Pons (tissue), 1 donor: ENCODE measurements around the gene ZSCAN4.
A peak's percentile ranks its signal among the peaks of the same experiment; 100 is the strongest.

Experiments used
- DNase-seq: peaks from one replicate; pipeline ENCODE4 v3.0.0-alpha.2; 2016; ENCODE audit warnings: low spot score

Gene ZSCAN4

GRCh38 chr19:57668635-57669034 lies at the start of gene ZSCAN4:
Gene ZSCAN4 (plus strand): TSS chr19:57668935. CDS start chr19:57676146, 7,211 bp downstream.
- no peak for DNase-seq

GRCh38 chr19:57620673-57621348 lies 47.9 kb upstream of the ZSCAN4 start:
- no peak for DNase-seq

GRCh38 chr19:57623091-57623490 lies 45.6 kb upstream of the ZSCAN4 start:
- DNase-seq, result no peak

- DNase-seq, result peak; percentile 96
Measured at GRCh38 chr19:57632987-57633831, 35.5 kb upstream of the ZSCAN4 start, which contains the start of gene ZNF211. Gene ZNF211 (plus strand): TSS chr19:57633168. CDS start chr19:57633347, 179 bp downstream.

GRCh38 chr19:57633832-57634131 lies 35.0 kb upstream of the ZSCAN4 start:
- DNase-seq, result no peak

- DNase-seq, result no peak
Measured at GRCh38 chr19:57637379-57637778, 31.4 kb upstream of the ZSCAN4 start.

GRCh38 chr19:57641715-57642234 lies 27.0 kb upstream of the ZSCAN4 start:
- DNase-seq, result no peak

- no peak for DNase-seq
Measured at GRCh38 chr19:57642396-57643046, 26.2 kb upstream of the ZSCAN4 start.

- DNase-seq, result no peak
Measured at GRCh38 chr19:57643734-57644133, 25.0 kb upstream of the ZSCAN4 start.

GRCh38 chr19:57648331-57649003 lies 20.3 kb upstream of the ZSCAN4 start:
- peak; percentile 11 for DNase-seq

GRCh38 chr19:57651654-57651996 lies 17.1 kb upstream of the ZSCAN4 start:
- DNase-seq, result no peak

- DNase-seq, result no peak
Measured at GRCh38 chr19:57653689-57654088, 15.0 kb upstream of the ZSCAN4 start.

- DNase-seq, result no peak
Measured at GRCh38 chr19:57655443-57655842, 13.3 kb upstream of the ZSCAN4 start.

- DNase-seq, result no peak
Measured at GRCh38 chr19:57656346-57656745, 12.4 kb upstream of the ZSCAN4 start.

- peak; percentile 9 for DNase-seq
Measured at GRCh38 chr19:57664269-57665127, 4.2 kb upstream of the ZSCAN4 start.

GRCh38 chr19:57665261-57665806 lies 3.4 kb upstream of the ZSCAN4 start:
- DNase-seq, result no peak

GRCh38 chr19:57667228-57667627 lies 1.5 kb upstream of the ZSCAN4 start:
- DNase-seq, result no peak

GRCh38 chr19:57671124-57671895 lies 2.6 kb downstream of the ZSCAN4 start:
- no peak for DNase-seq

GRCh38 chr19:57672466-57672865 lies 3.7 kb downstream of the ZSCAN4 start:
- DNase-seq, result no peak

GRCh38 chr19:57675881-57676280 lies 7.1 kb downstream of the ZSCAN4 start:
- DNase-seq, result no peak
